H1 (cell line): ENCODE results near the gene MYLK2. TPM values are rescaled to one million over a fixed set of nuclear protein-coding genes. Genes with fewer than 3 reads are reported as not detected.

Experiments used
- CTCF ChIA-PET: fragments of 300-600 bp; sonication (Branson Sonifier 250); formaldehyde crosslinking; loops from one replicate; lab custom pipeline; 2021; ENCODE audit not compliant: partially characterized antibody; lab: Charles Lee
- POLR2A ChIA-PET: fragments of 300-600 bp; sonication (Branson Sonifier 250); formaldehyde crosslinking; loops from one replicate; lab custom pipeline; 2021; ENCODE audit warnings: inconsistent platforms; ENCODE audit not compliant: partially characterized antibody; lab: Charles Lee
- DNase-seq, 2 experiments: peaks; one replicate each; pipeline versions ENCODE4 v3.0.0 to v3.0.0-alpha.2; 2010 to 2022; ENCODE audit warnings: low spot score in 2 of 2, low read depth in 1 of 2, mixed read lengths in 1 of 2
- FAIRE-seq: peaks from 2 replicates; lab custom pipeline; 2011; peaks lifted over from hg19 to GRCh38; lab: Jason Lieb, UNC
- H2AFZ ChIP-seq: 2 replicates; pipeline ENCODE4 v1.8.1; 2012; ENCODE audit warnings: low read length, inconsistent platforms
- H2AK5ac ChIP-seq: 2 replicates; pipeline ENCODE4 v1.6.1; 2013; ENCODE audit warnings: low read depth, low read length
- H2BK120ac ChIP-seq: replicated peaks from 2 replicates; pipeline ENCODE3; 2013; ENCODE audit warnings: low read depth, low read length, inconsistent platforms
- H2BK12ac ChIP-seq: 2 replicates; pipeline ENCODE4 v1.6.1; 2013; ENCODE audit warnings: low read depth, low read length
- H2BK15ac ChIP-seq: 2 replicates; pipeline ENCODE4 v1.6.1; 2013; ENCODE audit warnings: low read length
- H2BK20ac ChIP-seq: 2 replicates; pipeline ENCODE4 v1.6.1; 2013; ENCODE audit warnings: low read length
- H2BK5ac ChIP-seq: 2 replicates; pipeline ENCODE4 v1.6.1; 2013; ENCODE audit warnings: low read depth, low read length
- H3K14ac ChIP-seq: 2 replicates; pipeline ENCODE4 v1.6.1; 2013; ENCODE audit warnings: inconsistent platforms; ENCODE audit not compliant: insufficient read length
- H3K18ac ChIP-seq: 2 replicates; pipeline ENCODE4 v1.6.1; 2013; ENCODE audit warnings: low read length; ENCODE audit errors: extremely low read depth
- H3K23ac ChIP-seq: 2 replicates; pipeline ENCODE4 v1.6.1; 2013; ENCODE audit warnings: inconsistent platforms; ENCODE audit not compliant: insufficient read length
- H3K23me2 ChIP-seq: 2 replicates; pipeline ENCODE4 v1.6.1; 2013; ENCODE audit warnings: low read depth, low read length
- H3K27ac ChIP-seq: 2 replicates; pipeline ENCODE4 v1.6.1; 2011; ENCODE audit warnings: low read depth, low read length, inconsistent platforms
- H3K27me3 ChIP-seq, 4 experiments: replicated peaks in 1 of 4; 1 replicate in 1 of 4; 2 replicates in 3 of 4; pipeline versions ENCODE4 v1.6.1 to v1.8.1; 2011 to 2013; ENCODE audit warnings: low read length in 3 of 4, mild to moderate bottlenecking in 3 of 4, inconsistent platforms in 2 of 4, mixed read lengths in 2 of 4, moderate library complexity in 1 of 4; ENCODE audit not compliant: control insufficient read depth in 3 of 4, insufficient read depth in 3 of 4; ENCODE audit errors: extremely low read depth in 1 of 4
- H3K36me3 ChIP-seq, 4 experiments: 2 replicates each; pipeline versions ENCODE4 v1.6.1 to v1.8.1; 2011 to 2013; ENCODE audit warnings: mild to moderate bottlenecking in 4 of 4, low read length in 3 of 4, moderate library complexity in 2 of 4, control low read depth in 1 of 4, inconsistent platforms in 1 of 4; ENCODE audit not compliant: insufficient read depth in 4 of 4, control insufficient read depth in 2 of 4
- H3K4ac ChIP-seq: replicated peaks from 2 replicates; pipeline ENCODE3; 2013; ENCODE audit warnings: low read length, low read depth, mixed read lengths, inconsistent platforms; ENCODE audit not compliant: insufficient read length
- H3K4me1 ChIP-seq, 4 experiments: replicated peaks in 1 of 4; 1 replicate in 1 of 4; 2 replicates in 3 of 4; pipeline versions ENCODE4 v1.6.1 to v1.8.1; 2011 to 2013; ENCODE audit warnings: low read length in 3 of 4, inconsistent platforms in 2 of 4, mixed read lengths in 1 of 4; ENCODE audit not compliant: insufficient read depth in 4 of 4, control insufficient read depth in 3 of 4
- H3K4me2 ChIP-seq, 2 experiments: 2 replicates each; pipeline versions ENCODE4 v1.6.1 to v1.8.1; 2011 to 2013; ENCODE audit warnings: low read depth in 2 of 2, low read length in 2 of 2, control low read depth in 1 of 2, inconsistent platforms in 1 of 2, mild to moderate bottlenecking in 1 of 2; ENCODE audit not compliant: insufficient read depth in 1 of 2
- H3K4me3 ChIP-seq, 4 experiments: fragments of 200-600, 300-600 bp in 1 of 4; sonication (generic), shearing (Covaris generic), sonication (Bioruptor Twin) in 1 of 4; 2 replicates each; pipeline versions ENCODE4 v1.5.1 to v1.8.1; 2011 to 2016; ENCODE audit warnings: low read length in 4 of 4, low read depth in 3 of 4, control low read depth in 2 of 4, inconsistent platforms in 2 of 4, mild to moderate bottlenecking in 2 of 4, mixed read lengths in 1 of 4, moderate library complexity in 1 of 4; ENCODE audit not compliant: insufficient read depth in 2 of 4; ENCODE audit errors: extremely low read depth in 1 of 4
- H3K56ac ChIP-seq: replicated peaks from 2 replicates; pipeline ENCODE3; 2013; ENCODE audit warnings: low read depth, mild to moderate bottlenecking, mixed read lengths, low read length, inconsistent platforms; ENCODE audit not compliant: insufficient read length
- H3K79me1 ChIP-seq: 2 replicates; pipeline ENCODE4 v1.6.1; 2013; ENCODE audit warnings: low read depth, low read length, control low read depth
- H3K79me2 ChIP-seq, 2 experiments: 2 replicates each; pipeline versions ENCODE4 v1.6.1 to v1.8.1; 2012 to 2013; ENCODE audit warnings: low read length in 2 of 2, mild to moderate bottlenecking in 2 of 2, inconsistent platforms in 1 of 2; ENCODE audit not compliant: insufficient read depth in 2 of 2, control insufficient read depth in 1 of 2
- H3K9ac ChIP-seq, 4 experiments: replicated peaks in 1 of 4; 1 replicate in 1 of 4; 2 replicates in 3 of 4; pipeline versions ENCODE4 v1.6.1 to v1.8.1; 2011 to 2013; ENCODE audit warnings: low read depth in 3 of 4, low read length in 3 of 4, control low read depth in 2 of 4, mild to moderate bottlenecking in 2 of 4, moderate library complexity in 2 of 4, inconsistent platforms in 1 of 4; ENCODE audit errors: extremely low read depth in 1 of 4
- H3K9me3 ChIP-seq, 2 experiments: 2 replicates each; pipeline versions ENCODE4 v1.6.1 to v1.8.1; 2012 to 2013; ENCODE audit warnings: mild to moderate bottlenecking in 2 of 2, moderate library complexity in 2 of 2, control low read depth in 1 of 2, inconsistent platforms in 1 of 2, low read depth in 1 of 2, low read length in 1 of 2, mixed read lengths in 1 of 2; ENCODE audit not compliant: insufficient read depth in 2 of 2
- H4K20me1 ChIP-seq, 2 experiments: replicated peaks in 1 of 2; 2 replicates each; pipeline versions ENCODE3 to v1.8.1; 2011 to 2013; ENCODE audit warnings: inconsistent platforms in 2 of 2, low read length in 2 of 2, mild to moderate bottlenecking in 1 of 2; ENCODE audit not compliant: insufficient read depth in 2 of 2, control insufficient read depth in 1 of 2
- H4K5ac ChIP-seq: 2 replicates; pipeline ENCODE4 v1.6.1; 2013; ENCODE audit warnings: low read length, low read depth, mixed read lengths, inconsistent platforms; ENCODE audit not compliant: insufficient read length
- H4K8ac ChIP-seq: 2 replicates; pipeline ENCODE4 v1.8.0; 2013; ENCODE audit warnings: mild to moderate bottlenecking, moderate library complexity, low read length, inconsistent platforms; ENCODE audit not compliant: insufficient read depth; ENCODE audit errors: extremely low read depth
- H4K91ac ChIP-seq: replicated peaks from 2 replicates; pipeline ENCODE3; 2013; ENCODE audit warnings: low read length, mixed read lengths, inconsistent platforms; ENCODE audit not compliant: insufficient read length
- CBX5 ChIP-seq: fragments of 300-800, 300-1000 bp; sonication (generic); IDR thresholded peaks from 2 replicates; pipeline ENCODE4 v1.7.1; 2016; ENCODE audit warnings: antibody characterized with exemption, low read length, low read depth
- JUN ChIP-seq: IDR thresholded peaks from 2 replicates; pipeline ENCODE4 v1.6.1; 2011; ENCODE audit warnings: low read depth, mild to moderate bottlenecking, improper control_type of control experiment, low read length
- KDM4A ChIP-seq: IDR thresholded peaks from one replicate; pipeline ENCODE4 v1.7.1; 2012; ENCODE audit warnings: low read depth, mild to moderate bottlenecking, moderate library complexity, low read length, inconsistent platforms; ENCODE audit not compliant: severe bottlenecking
- POLR2AphosphoS5 ChIP-seq: IDR thresholded peaks from 2 replicates; pipeline ENCODE4 v1.6.1; 2011; ENCODE audit warnings: low read depth, low read length
- RXRA ChIP-seq: IDR thresholded peaks from 2 replicates; pipeline ENCODE4 v1.6.1; 2011; ENCODE audit warnings: low read depth, mild to moderate bottlenecking, low read length, moderate library complexity; ENCODE audit not compliant: insufficient read depth
- SIX5 ChIP-seq: IDR thresholded peaks from 2 replicates; pipeline ENCODE4 v1.6.1; 2011; ENCODE audit warnings: mild to moderate bottlenecking, low read depth, low read length
- TBP ChIP-seq: IDR thresholded peaks from 2 replicates; pipeline ENCODE4 v1.6.1; 2011; ENCODE audit warnings: low read depth, low read length, improper control_type of control experiment
- WGBS, 2 experiments: shearing (Covaris generic) in 1 of 2; methylation state at CpG; one replicate each; pipeline versions ENCODE4 v1.1.6 to v1.1.7; 2013 to 2015; ENCODE audit warnings: low lambda C conversion rate in 2 of 2, mixed read lengths in 2 of 2, inconsistent platforms in 1 of 2, low coverage in 1 of 2, missing lambda C conversion rate in 1 of 2; ENCODE audit not compliant: insufficient replicate concordance in 2 of 2, insufficient coverage in 1 of 2, insufficient read length in 1 of 2; ENCODE audit errors: extremely low coverage in 1 of 2, missing lambda C conversion rate in 1 of 2; 5-methylcytosine and 5-hydroxymethylcytosine counted together
- polyA plus RNA-seq, 7 experiments: library from polyadenylated mRNA; depleted of rRNA in 3 of 7; stranded (reverse) in 5 of 7; unstranded in 2 of 7; fragments of >200 nt in 5 of 7; fragments of 200-250 nt in 2 of 7; gene quantifications; 1 replicate in 5 of 7; 2 replicates in 1 of 7; 4 replicates in 1 of 7; pipeline versions ENCODE4 v1.2.1 to v1.2.3, GENCODE V29; 2011 to 2013; ENCODE audit warnings: missing spikeins in 2 of 7, mixed read lengths in 2 of 7
- total RNA-seq: library from RNA; stranded (reverse); fragmentation: NEBNext Ultra II Directional; extraction: Animal tissue kit (Norgen Biotek cat#: 25700); gene quantifications from 2 replicates; pipeline ENCODE4 v1.2.1, GENCODE V29; 2021
- TF ChIP-seq, protein P1 (sequence below): IDR thresholded peaks from 2 replicates; pipeline ENCODE4 v1.6.1; 2011; ENCODE audit warnings: low read depth, mild to moderate bottlenecking, low read length; ENCODE audit not compliant: insufficient read depth

The MYLK2 gene
- total and polyA plus RNA-seq, 2 of the 8 experiments (the other 6 are each of a cell fraction or from before 2014, with no cell fraction given): 0.22 to 0.26 TPM

DNA sequence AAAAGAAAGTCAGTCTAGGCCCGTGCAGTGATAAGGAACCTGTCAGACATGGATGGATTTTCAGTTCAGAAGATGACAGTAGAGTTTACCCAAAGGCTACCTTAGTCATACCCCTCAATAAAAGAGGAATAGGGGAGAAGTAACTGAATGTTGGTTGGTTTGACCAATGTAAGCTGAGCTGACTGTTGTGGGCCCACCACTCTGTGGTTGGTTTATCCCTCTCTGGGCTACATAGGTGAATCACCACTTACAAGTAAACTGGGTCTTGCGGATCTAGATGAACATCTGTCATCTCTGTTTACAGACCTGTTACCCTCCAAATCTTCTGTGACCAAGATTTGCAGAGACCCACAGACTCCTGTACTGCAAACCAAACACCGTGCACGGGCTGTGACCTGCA is 37.2 kb upstream of the MYLK2 start:
- no peak overlapping the region for H2BK15ac ChIP-seq
- no peak overlapping the region for H3K27ac ChIP-seq
- H2BK120ac ChIP-seq: no peak overlapping the region
- H2BK5ac ChIP-seq: no peak overlapping the region
- H3K4me2 ChIP-seq: no peak overlapping the region
- no peak overlapping the region for H3K9ac ChIP-seq
- no peak overlapping the region for H3K56ac ChIP-seq
- H3K4me1 ChIP-seq: peaks cover 3 to 11% (median 6%) of the 10 kb centered on the region in 4 experiments; a peak in 6 of 7 replicates
- no peak overlapping the region for H4K91ac ChIP-seq
- no peak overlapping the region for H3K23ac ChIP-seq
- no peaks in the 10 kb centered on the region for H3K27me3 ChIP-seq
- FAIRE-seq: peak; percentile 19
- POLR2A ChIA-PET: no interaction called here
- H3K79me1 ChIP-seq: no peaks in the 10 kb centered on the region
- no peak overlapping the region for H3K4me3 ChIP-seq
- H2AFZ ChIP-seq: no peak overlapping the region
- peaks cover 0 to 5% of the 10 kb centered on the region in 2 experiments for H4K20me1 ChIP-seq
- WGBS, 2 experiments: 97% methylated on average over 4 of the region's 4 CpGs; no CpG with 5 or more reads in 1 of the 2 experiments
- H3K9me3 ChIP-seq: no peaks in the 10 kb centered on the region
- CTCF ChIA-PET: no interaction called here
- H3K79me2 ChIP-seq: no peaks in the 10 kb centered on the region
- H3K4ac ChIP-seq: no peak overlapping the region
- H3K14ac ChIP-seq: no peak overlapping the region
- H3K18ac ChIP-seq: no peak overlapping the region
- H3K36me3 ChIP-seq: peaks cover 62 to 90% (median 70%) of the 10 kb centered on the region in 4 experiments
- no peak overlapping the region for H2BK20ac ChIP-seq
- H4K8ac ChIP-seq: no peak overlapping the region
- no peak overlapping the region for H2BK12ac ChIP-seq
- no peak overlapping the region for H4K5ac ChIP-seq
- no peaks in the 10 kb centered on the region; the same call in 1 of the 2 replicates for H3K23me2 ChIP-seq
- DNase-seq: no peak
- no peak overlapping the region for H2AK5ac ChIP-seq
- TF ChIP-seq KDM4A: no peak
- TF ChIP-seq, protein P1, sequence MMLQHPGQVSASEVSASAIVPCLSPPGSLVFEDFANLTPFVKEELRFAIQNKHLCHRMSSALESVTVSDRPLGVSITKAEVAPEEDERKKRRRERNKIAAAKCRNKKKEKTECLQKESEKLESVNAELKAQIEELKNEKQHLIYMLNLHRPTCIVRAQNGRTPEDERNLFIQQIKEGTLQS: no peak
- TF ChIP-seq TBP: no peak
- TF ChIP-seq POLR2AphosphoS5: no peak
- TF ChIP-seq JUN: no peak
- no peak for TF ChIP-seq SIX5
- TF ChIP-seq CBX5: no peak
- TF ChIP-seq RXRA: no peak
